Osteocyte (in vitro differentiated cells): ENCODE results near the gene BNC2. TPM values are rescaled to one million over a fixed set of nuclear protein-coding genes. Genes with fewer than 3 reads are reported as not detected.

Experiments used
- DNase-seq: peaks from one replicate; pipeline ENCODE4 v3.0.0; 2021; ENCODE audit warnings: mixed read lengths; ENCODE audit not compliant: unreplicated experiment; ENCODE audit errors: extremely low spot score
- H3K27ac Mint-ChIP-seq: one replicate; pipeline ENCODE4 v1.8.0; 2021; ENCODE audit warnings: mild to moderate bottlenecking, mixed read lengths; ENCODE audit not compliant: unreplicated experiment
- H3K27me3 Mint-ChIP-seq: one replicate; pipeline ENCODE4 v1.8.0; 2021; ENCODE audit warnings: mixed read lengths; ENCODE audit not compliant: unreplicated experiment
- H3K36me3 Mint-ChIP-seq: one replicate; pipeline ENCODE4 v1.8.0; 2021; ENCODE audit warnings: mixed read lengths; ENCODE audit not compliant: unreplicated experiment
- H3K4me1 Mint-ChIP-seq: one replicate; pipeline ENCODE4 v1.8.0; 2021; ENCODE audit warnings: mixed read lengths; ENCODE audit not compliant: unreplicated experiment
- H3K4me3 Mint-ChIP-seq: one replicate; pipeline ENCODE4 v1.8.0; 2021; ENCODE audit warnings: mild to moderate bottlenecking, moderate library complexity, mixed read lengths; ENCODE audit not compliant: unreplicated experiment
- H3K9me3 Mint-ChIP-seq: one replicate; pipeline ENCODE4 v1.8.0; 2021; ENCODE audit warnings: mixed read lengths; ENCODE audit not compliant: unreplicated experiment
- total RNA-seq: library from RNA; stranded (reverse); gene quantifications from 2 replicates; pipeline ENCODE4 v1.2.1, GENCODE V29; 2021
- TF ChIP-seq, protein P1 (sequence below): fragments of 200-600 bp; sonication (generic); IDR thresholded peaks from 2 replicates; pipeline ENCODE4 v1.5.0; 2021; ENCODE audit warnings: antibody characterized with exemption, mild to moderate bottlenecking, moderate library complexity

BNC2 gene
- total RNA-seq, 1 donor from 2014 or later = 66.5 TPM

DNA sequence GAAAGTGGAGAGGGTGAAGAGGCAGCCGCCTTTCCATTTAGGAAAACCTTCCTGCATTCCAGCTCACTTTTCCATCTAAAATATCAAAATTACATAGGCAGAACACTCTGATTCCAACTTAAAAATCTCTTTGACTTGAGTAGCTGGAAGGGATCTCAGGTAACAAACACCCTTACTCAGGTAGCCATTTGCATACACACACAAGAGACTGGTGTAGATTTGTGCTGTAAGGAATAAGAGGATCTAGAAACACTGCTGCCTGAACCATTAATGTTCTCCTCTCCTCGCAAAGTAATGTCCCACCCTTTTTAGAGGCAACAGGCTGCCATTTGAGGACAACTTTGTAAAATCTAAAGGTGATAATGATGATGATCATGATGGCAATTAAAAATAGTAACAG is 53.5 kb downstream of the BNC2 start:
- Mint-ChIP-seq H3K4me3 (no peak overlapping the region), H3K4me1 (peaks cover 13% of the 10 kb centered on the region), H3K9me3 (no peaks in the 10 kb centered on the region), H3K27me3 (no peaks in the 10 kb centered on the region), H3K36me3 (peaks cover 15% of the 10 kb centered on the region), H3K27ac (no peak overlapping the region)
- TF ChIP-seq, protein P1, sequence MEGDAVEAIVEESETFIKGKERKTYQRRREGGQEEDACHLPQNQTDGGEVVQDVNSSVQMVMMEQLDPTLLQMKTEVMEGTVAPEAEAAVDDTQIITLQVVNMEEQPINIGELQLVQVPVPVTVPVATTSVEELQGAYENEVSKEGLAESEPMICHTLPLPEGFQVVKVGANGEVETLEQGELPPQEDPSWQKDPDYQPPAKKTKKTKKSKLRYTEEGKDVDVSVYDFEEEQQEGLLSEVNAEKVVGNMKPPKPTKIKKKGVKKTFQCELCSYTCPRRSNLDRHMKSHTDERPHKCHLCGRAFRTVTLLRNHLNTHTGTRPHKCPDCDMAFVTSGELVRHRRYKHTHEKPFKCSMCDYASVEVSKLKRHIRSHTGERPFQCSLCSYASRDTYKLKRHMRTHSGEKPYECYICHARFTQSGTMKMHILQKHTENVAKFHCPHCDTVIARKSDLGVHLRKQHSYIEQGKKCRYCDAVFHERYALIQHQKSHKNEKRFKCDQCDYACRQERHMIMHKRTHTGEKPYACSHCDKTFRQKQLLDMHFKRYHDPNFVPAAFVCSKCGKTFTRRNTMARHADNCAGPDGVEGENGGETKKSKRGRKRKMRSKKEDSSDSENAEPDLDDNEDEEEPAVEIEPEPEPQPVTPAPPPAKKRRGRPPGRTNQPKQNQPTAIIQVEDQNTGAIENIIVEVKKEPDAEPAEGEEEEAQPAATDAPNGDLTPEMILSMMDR = no peak
- DNase-seq = no peak

DNA sequence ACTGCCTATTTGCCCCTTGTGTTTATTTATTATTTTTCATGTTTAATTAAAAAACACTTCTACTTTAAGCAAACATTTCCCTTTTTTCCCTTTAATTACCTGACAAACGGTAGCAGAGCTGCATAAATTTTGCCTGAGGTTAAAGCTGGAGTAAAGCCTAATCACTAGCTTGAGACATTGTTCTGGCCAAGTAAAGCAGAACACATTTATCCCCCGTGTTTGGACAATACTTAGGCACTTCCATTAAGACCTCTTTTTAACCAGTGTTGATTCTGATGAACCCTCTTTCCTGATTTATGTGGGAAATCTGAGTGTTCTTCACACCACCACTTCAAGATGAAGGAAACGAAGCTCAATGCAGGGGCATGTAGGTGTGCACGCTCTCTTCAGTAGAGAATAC is 54.5 kb downstream of the BNC2 start:
- Mint-ChIP-seq H3K9me3 (no peaks in the 10 kb centered on the region), H3K4me3 (no peak overlapping the region), H3K36me3 (peaks cover 15% of the 10 kb centered on the region), H3K27ac (no peak overlapping the region), H3K4me1 (peaks cover 3% of the 10 kb centered on the region), H3K27me3 (no peaks in the 10 kb centered on the region)
- TF ChIP-seq, protein P1 = no peak
- DNase-seq = no peak

DNA sequence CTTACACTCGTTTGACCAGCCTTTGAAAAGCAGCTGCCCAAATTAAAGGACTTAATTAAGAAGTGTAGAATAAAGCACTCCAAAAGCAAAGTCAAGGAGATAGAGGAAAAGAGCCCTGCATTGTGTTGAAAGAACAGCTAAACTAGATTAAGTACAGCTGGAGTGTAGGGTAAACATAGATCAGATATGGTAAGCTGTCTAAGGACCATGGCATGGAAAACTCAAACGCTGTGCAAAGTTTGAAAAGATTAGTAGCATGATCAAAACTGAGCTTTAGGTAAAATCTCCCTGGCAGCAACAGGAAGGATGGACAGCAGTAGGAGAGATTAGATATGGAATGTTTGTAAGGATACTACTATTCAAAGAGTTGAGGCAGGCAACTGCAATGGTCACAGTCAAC is 55.4 kb downstream of the BNC2 start:
- Mint-ChIP-seq H3K27ac (no peak overlapping the region), H3K36me3 (peaks cover 12% of the 10 kb centered on the region), H3K4me3 (no peak overlapping the region), H3K27me3 (no peaks in the 10 kb centered on the region), H3K9me3 (no peaks in the 10 kb centered on the region), H3K4me1 (peaks cover 3% of the 10 kb centered on the region)
- DNase-seq = no peak
- TF ChIP-seq, protein P1 = no peak

DNA sequence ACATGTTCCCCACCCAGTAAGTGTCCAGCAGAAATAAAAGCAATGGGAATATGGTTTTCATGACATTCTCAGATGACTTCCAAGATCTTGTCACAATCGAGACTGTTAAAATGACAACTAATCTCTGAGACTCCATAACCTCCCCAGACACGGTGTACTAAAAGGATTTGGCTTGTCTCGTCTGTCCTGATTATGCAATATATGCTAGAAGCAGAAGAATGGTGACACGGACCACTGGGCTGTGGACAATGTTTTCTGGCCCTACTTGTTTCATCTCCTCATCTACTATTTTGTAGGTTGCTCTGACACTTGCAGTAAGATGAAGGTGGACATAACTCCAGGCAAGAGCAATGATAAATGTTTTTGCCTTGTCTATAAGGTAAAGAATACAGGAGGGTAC is 56.6 kb downstream of the BNC2 start:
- no peak for DNase-seq
- Mint-ChIP-seq H3K27me3 (no peaks in the 10 kb centered on the region), H3K4me1 (peaks cover 3% of the 10 kb centered on the region), H3K36me3 (peaks cover 10% of the 10 kb centered on the region), H3K27ac (no peak overlapping the region), H3K4me3 (no peak overlapping the region), H3K9me3 (no peaks in the 10 kb centered on the region)
- TF ChIP-seq, protein P1 = no peak

DNA sequence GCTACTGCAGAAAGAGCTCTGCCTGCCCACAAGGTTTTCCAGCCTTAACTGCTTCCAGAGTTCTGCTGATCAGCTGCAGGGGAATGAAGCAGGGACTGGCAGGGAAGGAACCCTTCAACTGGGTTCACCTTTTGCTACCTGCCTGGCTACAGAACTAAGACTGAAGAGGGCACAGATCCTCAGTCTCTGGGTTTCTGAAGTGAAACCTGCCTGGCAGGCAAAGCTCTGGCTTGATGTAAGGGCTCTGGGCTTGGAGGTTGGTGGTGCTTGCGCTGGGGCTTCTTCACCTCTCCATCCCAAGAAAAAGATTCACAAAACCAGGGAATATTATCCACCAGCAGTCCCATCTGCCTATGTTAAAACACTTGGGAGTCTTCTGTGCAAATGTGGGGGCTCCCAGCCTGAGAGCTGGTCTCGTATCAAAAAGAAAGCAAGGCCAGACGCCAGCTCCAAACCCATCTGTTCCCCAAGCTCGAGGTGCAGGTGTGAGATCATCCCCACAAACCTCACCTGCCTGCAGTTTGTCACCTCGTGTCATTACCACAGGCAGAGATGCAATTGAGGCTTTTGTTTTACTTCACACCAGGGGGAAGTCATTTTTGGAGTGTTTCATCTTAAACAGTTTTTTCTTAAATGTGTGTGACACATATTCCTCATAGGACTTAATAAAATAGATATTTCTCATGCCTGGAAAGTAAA is 58.3 kb downstream of the BNC2 start:
- H3K9me3 Mint-ChIP-seq = no peaks in the 10 kb centered on the region
- H3K27me3 Mint-ChIP-seq = no peaks in the 10 kb centered on the region
- H3K4me3 Mint-ChIP-seq = no peak overlapping the region
- H3K27ac Mint-ChIP-seq = no peak overlapping the region
- DNase-seq = no peak
- TF ChIP-seq, protein P1 = no peak
- no peaks in the 10 kb centered on the region for H3K4me1 Mint-ChIP-seq
- H3K36me3 Mint-ChIP-seq = peaks cover 2% of the 10 kb centered on the region
